Measurements from ENCODE around the gene LYPD4.
"Not testable (repeated sequence)": the region's sequence is repeated elsewhere in the genome, so short reads cannot be mapped to it uniquely, and the experiment has no call there.

- not testable (repeated sequence) for TF ChIP-seq CTCF, EZH2 (IDR thresholded peaks at IDR 0.05)
Observed at GRCh38 chr19:41789053-41789452, 55.4 kb downstream of the LYPD4 start.
